HTERT RPE-1 (cell line): ENCODE results near the gene TOM1L1.

Experiments used
- in situ Hi-C: fragments of 300-500 bp; cut with MboI; formaldehyde crosslinking; loops from 4 replicates; pipeline ENCODE4 v1.14.3; 2020; ENCODE audit warnings: low sequenced_read_pairs

Gene TOM1L1

GRCh38 chr17:54985476-54985875, 84.8 kb downstream of the TOM1L1 start:
- in situ Hi-C loops, result no loop called here

- in situ Hi-C loops, result no loop called here
Observed at GRCh38 chr17:54990118-54990517, 89.5 kb downstream of the TOM1L1 start.

- in situ Hi-C loops, result no loop called here
Observed at GRCh38 chr17:54991567-54991966, 90.9 kb downstream of the TOM1L1 start.

- in situ Hi-C loops, result no loop called here
Observed at GRCh38 chr17:54992797-54993639, 92.4 kb downstream of the TOM1L1 start.

DNA sequence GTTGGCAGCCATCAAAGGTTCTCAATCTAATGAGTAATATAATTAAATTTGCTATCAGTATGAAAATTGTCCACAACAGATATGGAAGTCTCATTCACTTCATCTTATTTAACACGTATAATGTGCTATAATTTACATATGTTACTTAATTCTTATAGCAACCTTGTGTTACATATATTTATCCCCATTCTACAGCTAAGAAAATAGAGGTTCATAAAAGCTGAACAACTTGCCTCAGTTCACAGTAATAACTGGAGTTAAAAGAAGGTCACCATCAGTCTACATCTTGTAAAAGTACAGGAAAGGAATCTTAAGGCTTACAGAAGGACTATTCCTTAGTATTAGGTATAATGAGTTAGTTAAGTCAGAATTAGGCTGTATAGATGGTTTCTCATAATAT, 95.8 kb downstream of the TOM1L1 start:
- in situ Hi-C loops, result no loop called here

DNA sequence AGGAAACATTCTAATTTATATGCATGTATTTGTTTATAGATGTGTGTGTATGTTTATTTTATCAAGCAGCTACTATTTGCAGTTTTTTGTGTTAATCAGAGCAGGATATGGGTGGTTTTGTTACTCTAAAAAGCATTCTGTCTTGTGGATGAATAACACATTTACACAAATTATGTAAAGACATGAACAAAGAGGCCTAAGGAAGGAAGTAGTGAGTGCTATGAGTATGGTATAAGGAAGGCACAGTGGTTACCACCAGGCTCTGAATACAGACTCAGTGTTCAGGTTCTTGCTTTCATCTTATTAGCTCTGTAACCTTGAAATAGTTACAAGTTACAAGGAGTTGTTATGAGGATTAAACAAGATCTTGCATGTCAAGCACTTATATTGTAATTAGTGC, 101.8 kb downstream of the TOM1L1 start:
- in situ Hi-C loops, result no loop called here

- in situ Hi-C loops, result no loop called here
Observed at GRCh38 chr17:55004484-55004883, 103.8 kb downstream of the TOM1L1 start.

- in situ Hi-C loops, result no loop called here
Observed at GRCh38 chr17:55005520-55005919, 104.9 kb downstream of the TOM1L1 start.
